Lower lobe of right lung (tissue), 2 donors: Measurements from ENCODE around the gene AIP. TPM values are rescaled to one million over a fixed set of nuclear protein-coding genes. Genes with fewer than 3 reads are reported as not detected.

Experiments used
- ATAC-seq, 2 donors: fragments of 200-7000 bp; cut with Tn5 transposase; one replicate each; pipeline ENCODE4 v1.9.1; 2020 to 2022; ENCODE audit warnings: mild to moderate bottlenecking in 2 of 2, moderate library complexity in 2 of 2
- DNase-seq: peaks from one replicate; pipeline ENCODE4 v3.0.0-alpha.2; 2020
- H3K27ac ChIP-seq: fragments of 200-600 bp; one replicate; pipeline ENCODE4 v1.8.0; 2022
- H3K27me3 ChIP-seq: fragments of 200-600 bp; one replicate; pipeline ENCODE4 v1.8.0; 2022; ENCODE audit warnings: low read depth
- H3K36me3 ChIP-seq: fragments of 200-600 bp; one replicate; pipeline ENCODE4 v1.8.0; 2022; ENCODE audit warnings: mild to moderate bottlenecking
- H3K4me1 ChIP-seq: fragments of 200-600 bp; one replicate; pipeline ENCODE4 v1.8.0; 2022
- H3K4me3 ChIP-seq: fragments of 200-600 bp; one replicate; pipeline ENCODE4 v1.8.0; 2022; ENCODE audit warnings: mild to moderate bottlenecking
- H3K9me3 ChIP-seq: fragments of 200-600 bp; one replicate; pipeline ENCODE4 v1.8.0; 2022
- intact Hi-C: fragments of 100-400 bp; cut with DNase I; formaldehyde crosslinking; loops from one replicate; pipeline ENCODE4 v1.11.0; 2022
- total RNA-seq: library from RNA; stranded (reverse); fragmentation: NEBNext Ultra II Directional; extraction: Animal tissue kit (Norgen Biotek cat#: 25700); gene quantifications from one replicate; pipeline ENCODE4 v1.2.1, GENCODE V29; 2021
- TF ChIP-seq, protein P1 (sequence below): fragments of 200-600 bp; IDR thresholded peaks from one replicate; pipeline ENCODE4 v1.8.0; 2022; ENCODE audit warnings: antibody characterized with exemption, mild to moderate bottlenecking
- donor health status: DM: no; HTN: yes; CAD: no; lungs with severe emphysema.

AIP gene
- total RNA-seq, 1 donor from 2014 or later = 85.2 TPM

- Histone ChIP-seq H3K36me3 (no peaks in the 10 kb centered on the region), H3K4me3 (no peak overlapping the region), H3K9me3 (no peaks in the 10 kb centered on the region), H3K27me3 (no peaks in the 10 kb centered on the region), H3K4me1 (no peaks in the 10 kb centered on the region), H3K27ac (no peak overlapping the region)
- intact Hi-C loops = no loop called here
- ATAC-seq (no peak), DNase-seq (no peak)
- TF ChIP-seq, protein P1, sequence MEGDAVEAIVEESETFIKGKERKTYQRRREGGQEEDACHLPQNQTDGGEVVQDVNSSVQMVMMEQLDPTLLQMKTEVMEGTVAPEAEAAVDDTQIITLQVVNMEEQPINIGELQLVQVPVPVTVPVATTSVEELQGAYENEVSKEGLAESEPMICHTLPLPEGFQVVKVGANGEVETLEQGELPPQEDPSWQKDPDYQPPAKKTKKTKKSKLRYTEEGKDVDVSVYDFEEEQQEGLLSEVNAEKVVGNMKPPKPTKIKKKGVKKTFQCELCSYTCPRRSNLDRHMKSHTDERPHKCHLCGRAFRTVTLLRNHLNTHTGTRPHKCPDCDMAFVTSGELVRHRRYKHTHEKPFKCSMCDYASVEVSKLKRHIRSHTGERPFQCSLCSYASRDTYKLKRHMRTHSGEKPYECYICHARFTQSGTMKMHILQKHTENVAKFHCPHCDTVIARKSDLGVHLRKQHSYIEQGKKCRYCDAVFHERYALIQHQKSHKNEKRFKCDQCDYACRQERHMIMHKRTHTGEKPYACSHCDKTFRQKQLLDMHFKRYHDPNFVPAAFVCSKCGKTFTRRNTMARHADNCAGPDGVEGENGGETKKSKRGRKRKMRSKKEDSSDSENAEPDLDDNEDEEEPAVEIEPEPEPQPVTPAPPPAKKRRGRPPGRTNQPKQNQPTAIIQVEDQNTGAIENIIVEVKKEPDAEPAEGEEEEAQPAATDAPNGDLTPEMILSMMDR = no peak
These were observed 36.9 kb downstream of the AIP start for GRCh38 chr11:67519726-67520125.

- no peaks in the 10 kb centered on the region for H3K9me3 ChIP-seq
- TF ChIP-seq, protein P1 = no peak
- H3K27ac ChIP-seq = no peak overlapping the region
- H3K4me3 ChIP-seq = no peak overlapping the region
- intact Hi-C loops = no loop called here
- no peaks in the 10 kb centered on the region for H3K27me3 ChIP-seq
- no peaks in the 10 kb centered on the region for H3K4me1 ChIP-seq
- DNase-seq (no peak), ATAC-seq (no peak)
- H3K36me3 ChIP-seq = no peaks in the 10 kb centered on the region
These were observed 38.3 kb downstream of the AIP start for GRCh38 chr11:67520856-67521824.

DNA sequence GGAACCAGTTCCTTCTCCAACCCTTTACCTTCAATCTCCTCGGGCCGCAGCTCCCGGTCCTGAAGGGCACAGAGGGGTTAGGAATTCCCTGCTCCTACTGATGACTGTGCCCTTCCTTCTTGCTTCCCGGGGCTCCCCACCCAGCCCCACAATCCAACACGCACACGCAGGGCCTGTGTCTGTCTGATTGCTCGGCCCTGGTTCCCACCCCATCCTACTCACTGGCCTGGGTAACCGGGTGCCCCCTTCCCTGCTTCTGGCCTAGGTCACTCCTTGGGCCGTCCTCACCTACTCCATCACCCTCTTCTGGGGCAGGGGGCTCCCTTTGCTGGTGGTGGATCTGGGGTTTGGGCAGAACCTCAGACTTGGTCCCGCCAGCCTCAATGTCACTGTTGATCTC lies 39.1 kb downstream of the AIP start:
- H3K4me3 ChIP-seq = no peak overlapping the region
- intact Hi-C loops = no loop called here
- H3K36me3 ChIP-seq = no peaks in the 10 kb centered on the region
- no peak overlapping the region for H3K27ac ChIP-seq
- no peak for ATAC-seq
- no peaks in the 10 kb centered on the region for H3K4me1 ChIP-seq
- DNase-seq = no peak
- H3K9me3 ChIP-seq = no peaks in the 10 kb centered on the region
- TF ChIP-seq, protein P1 = no peak
- H3K27me3 ChIP-seq = no peaks in the 10 kb centered on the region

GRCh38 chr11:67522338-67522737 lies 39.5 kb downstream of the AIP start:
- H3K27me3 ChIP-seq = no peaks in the 10 kb centered on the region
- H3K4me1 ChIP-seq = no peaks in the 10 kb centered on the region
- intact Hi-C loops = no loop called here
- no peaks in the 10 kb centered on the region for H3K9me3 ChIP-seq
- no peak overlapping the region for H3K4me3 ChIP-seq
- DNase-seq (no peak), ATAC-seq (no peak)
- no peak overlapping the region for H3K27ac ChIP-seq
- TF ChIP-seq, protein P1 = no peak
- H3K36me3 ChIP-seq = no peaks in the 10 kb centered on the region

GRCh38 chr11:67522844-67523555 lies 40.2 kb downstream of the AIP start, which contains the start of gene CABP2:
Gene CABP2, minus strand, starts transcription at chr11:67523446. Its CDS starts 120 bp downstream, at chr11:67523326.
- TF ChIP-seq, protein P1 = no peak
- Histone ChIP-seq H3K27me3 (no peaks in the 10 kb centered on the region), H3K4me3 (no peak within 1 kb of the TSS), H3K36me3 (no peaks in the 10 kb centered on the region), H3K4me1 (no peaks in the 10 kb centered on the region), H3K27ac (no peak within 1 kb of the TSS), H3K9me3 (no peaks in the 10 kb centered on the region)
- intact Hi-C loops = no loop called here
- ATAC-seq = no peak
- DNase-seq = no peak
